ENCODE data around the gene LRRC7. TPM values are rescaled to one million over a fixed set of nuclear protein-coding genes. Genes with fewer than 3 reads are reported as not detected.

Gene LRRC7
- total and polyA plus RNA-seq, 2 of the 13 experiments (the other 11 are each of a cell fraction or from before 2014, with no cell fraction given), result not detected

- no peak for ATAC-seq
- Histone ChIP-seq H3K4me2 (ENCODE audit: low read depth, low read length) (no peak overlapping the region), H3K4me1 (ENCODE audit: insufficient read depth, low read length) (no peaks in the 10 kb centered on the region), H3K27me3 (ENCODE audit: control insufficient read depth in 1 of 2, insufficient read depth in 2 of 2, low read length in 2 of 2) (0 out of 5 replicates have a peak, but pooled peaks cover 0 to 7% of the 10 kb centered on the region in 2 experiments), H2AFZ (ENCODE audit: low read length) (no peak overlapping the region), H3K36me3 (replicated peaks in 1 of 2; ENCODE audit: control insufficient read depth in 1 of 2, insufficient read depth in 2 of 2, low read length in 2 of 2) (no peaks in the 10 kb centered on the region), H3K79me2 (ENCODE audit: insufficient read depth, low read length) (no peaks in the 10 kb centered on the region), H4K20me1 (ENCODE audit: insufficient read depth, low read length) (no peaks in the 10 kb centered on the region), H3K9me3 (ENCODE audit: low read length) (no peaks in the 10 kb centered on the region), H3K27ac (ENCODE audit: extremely low read length, insufficient read depth, low read length) (no peak overlapping the region), H3K4me3 (replicated peaks in 1 of 3; ENCODE audit: insufficient read depth in 1 of 3, low read depth in 2 of 3, low read length in 3 of 3) (no peak overlapping the region), H3K9ac (ENCODE audit: insufficient read depth, low read depth, low read length) (no peak overlapping the region)
- no peak for FAIRE-seq
- in situ Hi-C loops (cut with HindIII; ENCODE audit: extremely low pct_ligation_motif_present, low pct_unique_long_range_greater_than_20kb) (no loop called here), intact Hi-C loops (cut with micrococcal nuclease; ENCODE audit: unreplicated experiment) (no loop called here)
- ChIA-PET CTCF (ENCODE audit: low intra/inter-chr PET ratio, low total read pairs) (no interaction called here), POLR2A (no interaction called here)
- WGBS (ENCODE audit: low lambda C conversion rate), result 28% methylated on average over 9 of the region's 10 CpGs
- no peak for DNase-seq (ENCODE audit: low spot score)
- TF ChIP-seq MAX (IDR thresholded peaks at IDR 0.05) (no peak), ZNF12 (CRISPR knock-in tag; IDR thresholded peaks at IDR 0.05) (no peak), MYC (CRISPR knock-in tag; IDR thresholded peaks at IDR 0.05; ENCODE audit: borderline replicate concordance) (no peak), RARG (CRISPR knock-in tag; IDR thresholded peaks at IDR 0.05; ENCODE audit: low read depth) (no peak), GRHL1 (CRISPR knock-in tag; conservative IDR thresholded peaks at IDR 0.05) (no peak), ZNF556 (CRISPR knock-in tag; IDR thresholded peaks at IDR 0.05; ENCODE audit: borderline replicate concordance) (no peak), MTF2 (CRISPR knock-in tag; IDR thresholded peaks at IDR 0.05; ENCODE audit: borderline replicate concordance) (no peak), KLF16 (CRISPR knock-in tag; IDR thresholded peaks at IDR 0.05) (no peak), SMARCC2 (IDR thresholded peaks at IDR 0.05) (no peak), ZNF253 (CRISPR knock-in tag; IDR thresholded peaks at IDR 0.05; ENCODE audit: borderline replicate concordance) (no peak), MTF1 (CRISPR knock-in tag; IDR thresholded peaks at IDR 0.05) (no peak), SYNCRIP (IDR thresholded peaks at IDR 0.05; ENCODE audit: insufficient read depth, low read depth, low read length) (no peak), ZNF687 (CRISPR knock-in tag; IDR thresholded peaks at IDR 0.05) (no peak)
- BruUV-seq (replicated peaks), result no TSS peak
Observed at GRCh38 chr1:70038025-70038424, 470.3 kb downstream of the LRRC7 start.

All from HepG2 (cell line).